ENCODE measurements around the gene C16orf78. TPM values are rescaled to one million over a fixed set of nuclear protein-coding genes. Genes with fewer than 3 reads are reported as not detected.

C16orf78 gene
- total RNA-seq, 2 experiments from 2014 or later = not detected

GRCh38 chr16:49442805-49443204 is 69.2 kb downstream of the C16orf78 start:
- POLR2A ChIA-PET = no interaction called here
- peaks cover 21% of the 10 kb centered on the region for H3K4me1 ChIP-seq (ENCODE audit: insufficient read depth, low read length)
- intact Hi-C loops (cut with DNase I, micrococcal nuclease) = loop anchor here in 1 of 2 experiments (2.0 to 10.0 kb wide), 2 partner anchors 18 to 412 kb away; partner anchors contain the start of gene ZNF423
- no peak for DNase-seq
- Mint-ChIP-seq H3K9me3 (no peaks in the 10 kb centered on the region), H3K4me1 (ENCODE audit: low read depth) (peaks cover 32% of the 10 kb centered on the region), H3K27me3 (no peaks in the 10 kb centered on the region), H3K27ac (peak overlapping the region; percentile 80), H3K36me3 (ENCODE audit: low read depth) (no peaks in the 10 kb centered on the region), H3K4me3 (peak overlapping the region; percentile 15)
- H3K27ac ChIP-seq (ENCODE audit: low read depth in 1 of 2, low read length in 2 of 2) = no peak overlapping the region
- no peaks in the 10 kb centered on the region for H3K9me3 ChIP-seq (ENCODE audit: control insufficient read depth in 1 of 2, insufficient read depth in 1 of 2, low read length in 2 of 2)
- H3K36me3 ChIP-seq (ENCODE audit: insufficient read depth, low read length) = no peaks in the 10 kb centered on the region
- H3K27me3 ChIP-seq (ENCODE audit: control insufficient read depth in 1 of 2, insufficient read depth in 2 of 2, low read length in 2 of 2) = no peaks in the 10 kb centered on the region
- CTCF ChIA-PET = interaction anchor here (0.8 to 1.3 kb wide), 2 partner anchors 150 to 1364 kb away, joined by 3 to 4 read pairs; no protein-coding TSS in a partner anchor
- ATAC-seq (ENCODE audit: poor library complexity) = no peak
- H3K4me3 ChIP-seq (ENCODE audit: low read length) = no peak overlapping the region
- TF ChIP-seq, protein P1, sequence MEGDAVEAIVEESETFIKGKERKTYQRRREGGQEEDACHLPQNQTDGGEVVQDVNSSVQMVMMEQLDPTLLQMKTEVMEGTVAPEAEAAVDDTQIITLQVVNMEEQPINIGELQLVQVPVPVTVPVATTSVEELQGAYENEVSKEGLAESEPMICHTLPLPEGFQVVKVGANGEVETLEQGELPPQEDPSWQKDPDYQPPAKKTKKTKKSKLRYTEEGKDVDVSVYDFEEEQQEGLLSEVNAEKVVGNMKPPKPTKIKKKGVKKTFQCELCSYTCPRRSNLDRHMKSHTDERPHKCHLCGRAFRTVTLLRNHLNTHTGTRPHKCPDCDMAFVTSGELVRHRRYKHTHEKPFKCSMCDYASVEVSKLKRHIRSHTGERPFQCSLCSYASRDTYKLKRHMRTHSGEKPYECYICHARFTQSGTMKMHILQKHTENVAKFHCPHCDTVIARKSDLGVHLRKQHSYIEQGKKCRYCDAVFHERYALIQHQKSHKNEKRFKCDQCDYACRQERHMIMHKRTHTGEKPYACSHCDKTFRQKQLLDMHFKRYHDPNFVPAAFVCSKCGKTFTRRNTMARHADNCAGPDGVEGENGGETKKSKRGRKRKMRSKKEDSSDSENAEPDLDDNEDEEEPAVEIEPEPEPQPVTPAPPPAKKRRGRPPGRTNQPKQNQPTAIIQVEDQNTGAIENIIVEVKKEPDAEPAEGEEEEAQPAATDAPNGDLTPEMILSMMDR (IDR thresholded peaks at IDR 0.05) = no peak

DNA sequence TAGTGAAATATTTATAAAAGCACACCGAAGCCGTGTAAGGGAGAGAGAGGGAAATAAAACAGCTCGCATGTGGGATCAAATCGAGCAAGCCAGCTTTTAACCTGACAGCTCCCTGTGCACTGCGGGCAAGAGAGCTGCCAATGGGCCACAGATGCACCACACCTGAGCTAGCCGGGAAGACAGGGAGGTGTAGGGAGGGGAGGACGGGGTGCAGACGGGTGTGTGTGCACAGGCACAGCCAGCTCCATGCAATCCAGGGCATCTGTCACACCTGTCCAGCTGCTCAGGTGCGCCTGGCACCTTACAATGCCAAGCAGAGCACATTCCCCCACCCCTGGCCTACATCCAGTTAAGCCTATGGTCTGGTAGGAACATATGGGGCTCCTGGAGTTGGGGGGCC is 70.0 kb downstream of the C16orf78 start:
- Mint-ChIP-seq H3K9me3 (no peaks in the 10 kb centered on the region), H3K27me3 (no peaks in the 10 kb centered on the region), H3K4me1 (ENCODE audit: low read depth) (peaks cover 32% of the 10 kb centered on the region), H3K4me3 (no peak overlapping the region), H3K36me3 (ENCODE audit: low read depth) (no peaks in the 10 kb centered on the region), H3K27ac (peak overlapping the region; percentile 80)
- no peaks in the 10 kb centered on the region for H3K27me3 ChIP-seq (ENCODE audit: control insufficient read depth in 1 of 2, insufficient read depth in 2 of 2, low read length in 2 of 2)
- intact Hi-C loops (cut with DNase I, micrococcal nuclease) = loop anchor here in 1 of 2 experiments (2.0 to 10.0 kb wide), 2 partner anchors 17 to 411 kb away; partner anchors contain the start of gene ZNF423
- H3K4me1 ChIP-seq (ENCODE audit: insufficient read depth, low read length) = peaks cover 21% of the 10 kb centered on the region
- no peaks in the 10 kb centered on the region for H3K36me3 ChIP-seq (ENCODE audit: insufficient read depth, low read length)
- ChIA-PET CTCF (no interaction called here), POLR2A (no interaction called here)
- DNase-seq (no peak), ATAC-seq (ENCODE audit: poor library complexity) (no peak)
- H3K9me3 ChIP-seq (ENCODE audit: control insufficient read depth in 1 of 2, insufficient read depth in 1 of 2, low read length in 2 of 2) = no peaks in the 10 kb centered on the region
- H3K27ac ChIP-seq (ENCODE audit: low read depth in 1 of 2, low read length in 2 of 2) = no peak overlapping the region
- H3K4me3 ChIP-seq (ENCODE audit: low read length) = no peak overlapping the region
- TF ChIP-seq, protein P1 (IDR thresholded peaks at IDR 0.05) = no peak

- intact Hi-C loops (cut with DNase I, micrococcal nuclease) = loop anchor here in 1 of 2 experiments (10.0 kb wide), 1 partner anchor 408 kb away; the partner anchor contains the start of gene ZNF423
- no peaks in the 10 kb centered on the region for H3K27me3 ChIP-seq (ENCODE audit: control insufficient read depth in 1 of 2, insufficient read depth in 2 of 2, low read length in 2 of 2)
- TF ChIP-seq, protein P1 (IDR thresholded peaks at IDR 0.05) = no peak
- no peaks in the 10 kb centered on the region for H3K36me3 ChIP-seq (ENCODE audit: insufficient read depth, low read length)
- H3K27ac Mint-ChIP-seq = no peak overlapping the region
- no peaks in the 10 kb centered on the region for H3K9me3 ChIP-seq (ENCODE audit: control insufficient read depth in 1 of 2, insufficient read depth in 1 of 2, low read length in 2 of 2)
- no peaks in the 10 kb centered on the region for H3K36me3 Mint-ChIP-seq (ENCODE audit: low read depth)
- no peaks in the 10 kb centered on the region for H3K27me3 Mint-ChIP-seq
- no peaks in the 10 kb centered on the region for H3K9me3 Mint-ChIP-seq
- no peak overlapping the region for H3K4me3 Mint-ChIP-seq
- peaks cover 13% of the 10 kb centered on the region for H3K4me1 Mint-ChIP-seq (ENCODE audit: low read depth)
- no peak for DNase-seq
- H3K4me1 ChIP-seq (ENCODE audit: insufficient read depth, low read length) = peaks cover 6% of the 10 kb centered on the region
- no peak overlapping the region for H3K4me3 ChIP-seq (ENCODE audit: low read length)
- no peak for ATAC-seq (ENCODE audit: poor library complexity)
- CTCF ChIA-PET = interaction anchor here (1.6 kb wide), 1 partner anchor 19 kb away, joined by 3 read pairs; no protein-coding TSS in a partner anchor
- POLR2A ChIA-PET = no interaction called here
- H3K27ac ChIP-seq (ENCODE audit: low read depth in 1 of 2, low read length in 2 of 2) = no peak overlapping the region
Measured at GRCh38 chr16:49446805-49447204, 73.2 kb downstream of the C16orf78 start.

Other genes starting within 250 kb of the C16orf78 start
- not detected for gene CBLN1, start 92.0 kb upstream of the C16orf78 start, total RNA-seq